ENCODE results near the gene UBE2G2. TPM values are rescaled to one million over a fixed set of nuclear protein-coding genes. Genes with fewer than 3 reads are reported as not detected.

Gene UBE2G2
- total RNA-seq, 3 donors from 2014 or later: 84.8 to 128 (median 99.2) TPM

- Histone ChIP-seq H3K4me1 (no peaks in the 10 kb centered on the region), H3K36me3 (no peaks in the 10 kb centered on the region), H3K27ac (no peak overlapping the region), H3K9me3 (no peaks in the 10 kb centered on the region), H3K4me3 (no peak overlapping the region), H3K27me3 (no peaks in the 10 kb centered on the region)
- TF ChIP-seq CTCF (IDR thresholded peaks at IDR 0.05) (no peak), POLR2AphosphoS5 (IDR thresholded peaks at IDR 0.05) (no peak), POLR2A (IDR thresholded peaks at IDR 0.05) (no peak)
- DNase-seq (ENCODE audit: low spot score in 2 of 2): no peak
- intact Hi-C loops (cut with DNase I; ENCODE audit: low total_unique reads): no loop called here
These were observed 26.6 kb downstream of the UBE2G2 start for GRCh38 chr21:44774972-44775371.

GRCh38 chr21:44773291-44773932, 28.2 kb downstream of the UBE2G2 start:
- intact Hi-C loops (cut with DNase I; ENCODE audit: low total_unique reads): no loop called here
- no peak for DNase-seq (ENCODE audit: low spot score in 2 of 2)
- Histone ChIP-seq H3K27ac (no peak overlapping the region), H3K4me1 (no peaks in the 10 kb centered on the region), H3K4me3 (no peak overlapping the region), H3K36me3 (no peaks in the 10 kb centered on the region), H3K9me3 (no peaks in the 10 kb centered on the region), H3K27me3 (no peaks in the 10 kb centered on the region)
- no peak for TF ChIP-seq POLR2A (IDR thresholded peaks at IDR 0.05)
- no peak for TF ChIP-seq CTCF (IDR thresholded peaks at IDR 0.05)
- no peak for TF ChIP-seq POLR2AphosphoS5 (IDR thresholded peaks at IDR 0.05)

GRCh38 chr21:44771896-44772525, 29.6 kb downstream of the UBE2G2 start:
- Histone ChIP-seq H3K27me3 (no peaks in the 10 kb centered on the region), H3K36me3 (no peaks in the 10 kb centered on the region), H3K4me1 (no peaks in the 10 kb centered on the region), H3K4me3 (no peak overlapping the region), H3K27ac (no peak overlapping the region), H3K9me3 (no peaks in the 10 kb centered on the region)
- intact Hi-C loops (cut with DNase I; ENCODE audit: low total_unique reads): no loop called here
- no peak for DNase-seq (ENCODE audit: low spot score in 2 of 2)
- no peak for TF ChIP-seq POLR2A (IDR thresholded peaks at IDR 0.05)
- TF ChIP-seq POLR2AphosphoS5 (IDR thresholded peaks at IDR 0.05): no peak
- TF ChIP-seq CTCF (IDR thresholded peaks at IDR 0.05): no peak

GRCh38 chr21:44767834-44768831, 33.5 kb downstream of the UBE2G2 start:
- intact Hi-C loops (cut with DNase I; ENCODE audit: low total_unique reads): no loop called here
- no peaks in the 10 kb centered on the region for H3K36me3 ChIP-seq
- no peak for TF ChIP-seq CTCF (IDR thresholded peaks at IDR 0.05)
- TF ChIP-seq POLR2AphosphoS5 (IDR thresholded peaks at IDR 0.05): no peak
- no peak for TF ChIP-seq POLR2A (IDR thresholded peaks at IDR 0.05)
- no peaks in the 10 kb centered on the region for H3K9me3 ChIP-seq
- H3K27me3 ChIP-seq: no peaks in the 10 kb centered on the region
- no peak overlapping the region for H3K4me3 ChIP-seq
- no peak for DNase-seq (ENCODE audit: low spot score in 2 of 2)
- no peaks in the 10 kb centered on the region for H3K4me1 ChIP-seq
- H3K27ac ChIP-seq: no peak overlapping the region

Measured in breast epithelium (tissue), 4 donors.